Head of caudate nucleus (tissue), 42 donors: Measurements from ENCODE around the gene TOLLIP.

Source experiments
- DNase-seq, 42 donors: peaks; one replicate each; pipeline versions ENCODE4 v3.0.0 to v3.0.0-alpha.2; 2020 to 2021; ENCODE audit warnings: mixed read lengths in 7 of 42
- intact Hi-C: fragments of 100-400 bp; cut with DNase I; formaldehyde crosslinking; loops from one replicate; pipeline ENCODE4 v1.15.0; 2022

TOLLIP gene

GRCh38 chr11:1303126-1303821, 6.2 kb downstream of the TOLLIP start:
- intact Hi-C loops = loop anchor here (10.0 kb wide), 1 partner anchor 212 kb away; no protein-coding TSS in a partner anchor
- peak in 25 of 42 donors; percentile 37 to 71 (median 49) for DNase-seq

DNA sequence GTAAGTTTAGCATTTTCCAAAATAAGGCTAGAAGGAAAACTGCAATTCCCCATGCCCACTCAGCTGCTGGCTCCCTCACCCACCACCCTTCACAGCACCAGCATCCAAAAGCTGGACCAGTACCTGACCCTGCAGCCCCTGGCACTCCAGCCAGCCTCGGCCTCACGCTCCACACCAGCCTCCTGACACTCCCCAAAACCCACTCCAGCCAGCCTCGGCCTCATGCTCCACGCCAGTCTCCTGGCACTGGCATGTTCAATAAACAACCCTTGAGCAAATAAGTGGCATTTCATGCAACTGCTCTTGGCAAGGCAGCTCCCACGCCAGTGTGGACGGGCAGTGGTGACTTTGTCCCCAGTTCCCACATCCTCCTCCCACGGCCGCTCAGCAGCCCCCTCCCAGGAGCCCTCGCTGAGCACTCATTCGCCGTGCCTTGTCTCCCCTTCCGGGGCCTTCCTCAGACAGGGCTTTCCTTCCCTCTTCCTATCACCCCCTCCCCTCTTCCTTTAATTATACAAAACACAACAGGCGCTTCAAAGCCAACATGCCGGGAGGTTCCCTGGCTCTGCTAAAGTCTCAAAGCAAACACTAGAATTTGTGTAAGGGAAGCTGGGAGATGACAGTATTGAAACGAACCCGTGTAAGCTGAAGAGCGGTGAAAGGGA, 6.8 kb downstream of the TOLLIP start:
- peak in 3 of 42 donors; percentile 14 to 39 (median 36) for DNase-seq
- intact Hi-C loops = loop anchor here (10.0 kb wide), 1 partner anchor 212 kb away; no protein-coding TSS in a partner anchor

DNA sequence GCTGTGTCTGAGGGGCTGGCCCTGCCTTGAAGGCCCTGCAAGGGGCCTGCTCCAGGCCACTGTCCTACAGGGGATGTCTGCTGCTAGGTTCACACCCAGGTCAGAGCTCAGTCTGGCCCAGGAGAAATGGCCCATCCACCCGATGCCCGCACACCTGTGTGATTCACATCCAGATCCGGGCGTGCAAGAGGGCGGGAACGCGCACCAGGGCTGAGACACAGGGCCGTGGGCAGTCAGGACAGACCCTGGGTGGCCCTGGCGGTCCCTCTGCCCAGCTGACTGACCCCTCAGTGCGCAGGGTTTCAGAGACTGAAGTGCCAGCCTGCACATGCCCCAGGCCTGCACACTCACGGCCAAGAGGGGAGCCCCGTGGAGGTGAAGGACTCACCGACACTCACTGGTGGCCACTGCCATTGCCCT, 7.4 kb downstream of the TOLLIP start:
- DNase-seq = peak in 3 of 42 donors; percentile 16 to 40 (median 34)
- intact Hi-C loops = loop anchor here (10.0 kb wide), 1 partner anchor 213 kb away; no protein-coding TSS in a partner anchor

- intact Hi-C loops = loop anchor here (10.0 kb wide), 1 partner anchor 213 kb away; no protein-coding TSS in a partner anchor
- DNase-seq = peak in 3 of 42 donors; percentile 12 to 41 (median 35)
Measured at GRCh38 chr11:1301220-1302000, 8.0 kb downstream of the TOLLIP start.

DNA sequence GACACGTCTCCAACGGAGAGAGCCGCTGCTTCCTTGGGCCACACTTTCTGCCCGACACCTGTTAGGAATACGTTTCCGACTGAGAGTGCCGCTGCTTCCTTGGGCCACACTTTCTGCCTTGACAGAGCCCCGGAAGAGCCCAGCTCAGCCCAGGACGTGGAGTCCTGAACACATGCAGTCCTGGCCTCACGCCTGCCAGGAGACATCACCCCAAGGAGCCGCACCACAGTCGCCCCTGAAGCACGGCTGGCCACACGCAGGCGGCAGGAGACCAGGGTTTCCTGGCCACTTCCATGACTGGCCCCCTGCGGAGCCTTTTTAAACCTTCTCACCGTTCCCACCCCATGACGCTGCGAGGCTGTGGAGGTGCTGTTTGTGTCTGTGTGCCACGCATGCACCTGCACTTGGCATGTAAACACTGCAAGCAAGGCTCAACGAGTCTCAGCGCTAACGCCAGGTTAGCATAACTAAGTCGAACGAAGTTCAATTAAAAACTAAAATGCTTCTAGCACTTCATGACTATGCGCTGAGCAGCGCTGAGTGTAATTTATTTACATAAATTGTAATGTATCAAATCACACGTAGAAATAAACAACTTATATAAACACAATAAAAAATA, 8.8 kb downstream of the TOLLIP start:
- intact Hi-C loops = loop anchor here (10.0 kb wide), 1 partner anchor 214 kb away; no protein-coding TSS in a partner anchor
- DNase-seq = peak in 4 of 42 donors; percentile 11 to 41 (median 36)

GRCh38 chr11:1300121-1300520, 9.3 kb downstream of the TOLLIP start:
- intact Hi-C loops = loop anchor here (10.0 kb wide), 1 partner anchor 215 kb away; no protein-coding TSS in a partner anchor
- peak in 6 of 42 donors; percentile 16 to 43 (median 30) for DNase-seq

DNA sequence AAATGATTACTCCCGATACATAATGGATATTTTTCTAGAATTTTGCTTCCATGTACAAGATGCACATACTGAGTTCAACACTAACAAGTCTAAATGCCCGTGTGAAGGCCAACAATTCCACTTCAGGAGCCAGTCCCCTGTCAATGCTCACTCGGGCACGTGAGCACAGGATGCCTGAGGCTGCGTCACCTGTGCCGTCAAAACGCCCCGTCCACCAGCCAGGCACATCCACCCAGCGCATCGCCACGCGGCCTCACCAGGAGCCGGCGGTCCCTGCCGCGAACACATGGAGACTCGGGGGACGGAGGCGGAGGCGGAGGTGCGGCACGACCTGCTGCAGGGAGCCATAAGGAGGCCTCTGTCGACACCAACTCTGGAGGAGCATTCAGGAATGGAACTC, 9.8 kb downstream of the TOLLIP start:
- intact Hi-C loops = loop anchor here (10.0 kb wide), 1 partner anchor 215 kb away; no protein-coding TSS in a partner anchor

GRCh38 chr11:1298695-1299492, 10.5 kb downstream of the TOLLIP start:
- intact Hi-C loops = no loop called here
- DNase-seq = peak; percentile 53 to 95 (median 81)

More for the DNA sequence above, 9.8 kb downstream of the TOLLIP start:
- peak in 11 of 42 donors; percentile 15 to 56 (median 39) for DNase-seq

DNA sequence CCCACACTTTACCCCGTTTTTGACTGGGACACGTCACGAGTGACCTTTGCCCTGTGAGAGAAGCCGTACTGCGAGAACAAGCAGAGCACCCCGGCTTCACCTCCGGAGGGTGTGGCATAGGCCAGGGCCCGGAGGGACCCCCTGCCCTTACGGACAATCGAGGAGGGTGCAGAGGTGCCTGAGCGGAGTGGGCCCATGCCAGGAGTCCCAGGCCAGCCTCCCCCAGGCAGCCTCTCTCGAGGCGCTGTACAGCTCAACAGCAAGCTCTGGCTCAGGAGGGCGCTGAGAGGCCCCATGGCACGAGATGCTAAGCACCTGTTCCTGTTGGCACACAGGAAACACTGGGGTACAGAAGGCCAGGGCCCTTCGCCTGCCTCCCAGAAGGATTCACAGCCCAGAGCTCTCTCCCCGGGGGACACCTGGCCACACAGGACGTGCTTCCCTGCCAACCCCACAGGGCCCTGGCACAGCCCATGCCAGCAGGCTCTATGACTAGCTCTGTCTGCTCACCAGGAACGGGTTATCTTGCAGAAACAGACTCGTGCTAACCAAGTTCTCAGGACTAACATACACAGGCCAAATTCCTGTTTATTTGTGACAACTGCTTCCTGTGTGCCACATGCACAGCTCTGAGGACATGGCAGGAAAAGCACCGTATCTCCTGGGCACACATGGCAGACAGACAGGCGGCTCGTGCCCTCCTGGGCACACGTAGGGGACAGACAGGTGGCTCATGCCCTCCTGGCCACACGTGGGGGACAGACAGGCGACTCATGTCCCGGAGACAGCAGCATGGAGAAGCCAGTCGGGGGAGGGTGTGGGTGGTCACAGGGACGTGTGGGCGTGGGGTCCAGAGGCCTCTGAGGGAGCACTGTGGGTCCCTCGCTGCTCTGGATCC, 11.6 kb downstream of the TOLLIP start:
- DNase-seq = peak in 11 of 42 donors; percentile 5 to 45 (median 24)
- intact Hi-C loops = no loop called here

GRCh38 chr11:1297011-1297575, 12.3 kb downstream of the TOLLIP start:
- DNase-seq = peak in 11 of 42 donors; percentile 5 to 30 (median 15)
- intact Hi-C loops = no loop called here

DNA sequence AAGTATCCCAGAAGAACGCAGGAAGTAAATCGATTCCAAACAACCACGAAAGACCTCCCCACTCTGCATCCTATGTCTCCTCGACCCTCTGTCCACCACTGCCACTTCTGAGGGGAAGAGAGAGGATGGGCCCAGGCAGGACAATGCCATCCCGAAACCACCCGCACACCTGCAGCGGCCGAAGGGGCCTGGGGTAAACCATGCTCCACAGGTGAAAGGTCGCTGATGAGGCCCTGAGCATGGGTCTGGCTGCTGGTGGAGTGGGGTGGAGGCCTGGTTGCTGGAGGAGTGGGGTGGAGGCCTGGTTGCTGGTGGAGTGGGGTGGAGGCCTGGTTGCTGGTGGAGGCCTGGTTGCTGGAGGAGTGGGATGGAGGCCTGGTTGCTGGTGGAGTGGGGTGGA, 13.1 kb downstream of the TOLLIP start:
- peak in 6 of 42 donors; percentile 1 to 32 (median 8) for DNase-seq
- intact Hi-C loops = no loop called here

- intact Hi-C loops = no loop called here
- peak in 7 of 42 donors; percentile 8 to 36 (median 12) for DNase-seq
Measured at GRCh38 chr11:1295591-1295990, 13.8 kb downstream of the TOLLIP start.

DNA sequence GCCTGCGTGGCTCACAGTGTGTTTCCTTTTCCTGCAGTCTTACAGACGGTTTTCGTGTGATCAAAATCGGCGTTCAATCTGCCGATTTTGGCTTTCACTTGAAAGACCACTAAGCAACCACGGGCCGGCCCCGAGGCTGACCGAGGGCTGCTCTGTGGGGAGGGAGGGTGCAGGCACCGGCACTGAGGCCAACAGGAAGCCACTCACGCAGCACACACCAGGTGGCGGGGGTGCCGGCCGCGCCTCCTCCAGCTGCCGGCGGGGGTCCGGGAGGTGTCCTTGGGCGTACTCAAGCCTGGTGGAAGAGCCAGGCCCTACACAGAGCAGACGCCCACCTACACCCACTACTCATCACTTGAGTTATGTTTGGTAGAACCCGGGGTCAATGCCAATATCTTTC, 14.3 kb downstream of the TOLLIP start:
- intact Hi-C loops = no loop called here
- DNase-seq = peak in 9 of 42 donors; percentile 0 to 25 (median 8)

DNA sequence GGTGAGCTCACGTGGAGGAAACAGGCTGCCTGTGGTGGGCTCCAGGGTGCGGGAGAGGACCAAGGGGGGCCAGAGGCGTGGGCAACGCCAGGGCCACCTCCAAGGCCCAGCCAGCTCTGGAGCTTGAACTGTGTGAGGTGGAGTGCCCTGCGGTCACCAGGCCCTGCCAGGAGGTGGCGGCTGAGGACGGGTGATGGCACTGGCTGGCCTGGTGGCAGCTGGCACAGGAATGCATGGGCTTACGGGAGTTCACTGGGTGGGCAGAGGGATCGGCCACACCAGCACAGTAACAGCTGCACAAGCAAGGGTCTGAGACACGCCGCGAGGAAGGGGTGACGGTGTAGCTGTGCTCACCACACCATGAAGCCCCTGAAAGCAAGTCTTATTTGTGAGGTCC, 15.8 kb downstream of the TOLLIP start:
- intact Hi-C loops = no loop called here
- peak in 17 of 42 donors; percentile 6 to 69 (median 46) for DNase-seq

GRCh38 chr11:1292644-1293618, 16.5 kb downstream of the TOLLIP start:
- intact Hi-C loops = no loop called here
- DNase-seq = peak in 10 of 42 donors; percentile 0 to 25 (median 12)
